C4-2B (cell line): ENCODE data around the gene SH3RF3.

Experiments used
- CTCF ChIP-seq: fragments of 450-650 bp; conservative IDR thresholded peaks from 2 replicates; pipeline ENCODE4 v1.5.1; 2017; ENCODE audit warnings: mild to moderate bottlenecking
- ZFX ChIP-seq: fragments of 450-650 bp; IDR thresholded peaks from 2 replicates; pipeline ENCODE4 v1.6.1; 2017

DNA sequence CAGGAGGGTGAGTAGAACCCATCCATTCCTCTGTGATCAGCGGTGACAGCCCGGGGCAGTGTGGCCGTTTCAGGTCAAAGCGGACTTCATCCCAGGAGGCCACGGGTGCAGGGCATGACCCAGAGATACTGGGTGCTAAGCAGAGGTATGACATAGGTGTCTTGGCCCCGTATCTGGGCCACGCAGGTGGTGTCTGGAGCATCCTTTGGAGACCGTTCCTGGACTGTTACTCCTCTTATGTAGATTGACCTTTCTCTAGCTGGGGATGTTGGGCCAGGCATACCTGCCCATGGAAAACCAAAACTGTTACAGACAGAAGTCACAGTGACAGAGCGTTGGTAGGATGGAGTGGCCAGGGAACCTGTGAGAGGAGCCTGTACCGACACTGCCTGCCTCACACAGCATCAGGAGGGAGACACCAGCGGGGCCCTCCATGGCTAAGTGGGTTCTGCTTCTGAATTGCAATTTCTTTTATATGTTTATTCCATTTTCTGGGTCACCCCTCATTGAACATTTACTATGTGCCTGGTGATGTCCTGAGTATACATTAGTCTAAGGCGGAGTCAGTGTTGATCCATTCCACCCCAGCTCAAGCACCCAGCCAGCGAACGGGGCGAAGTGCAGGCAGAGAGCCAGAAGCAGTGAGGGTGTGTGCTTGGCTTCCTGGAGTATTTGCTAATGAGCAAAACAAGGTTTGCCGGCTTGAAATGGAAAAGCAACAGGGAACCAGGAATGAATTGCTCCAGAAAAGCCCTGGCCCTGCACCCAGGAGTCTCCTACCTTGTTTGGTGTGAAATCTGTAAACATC lies 141.7 kb downstream of the SH3RF3 start:
- TF ChIP-seq CTCF (no peak), ZFX (no peak)
